ENCODE results near the gene ADAP2. TPM values are rescaled to one million over a fixed set of nuclear protein-coding genes. Genes with fewer than 3 reads are reported as not detected.

Gene ADAP2
- total RNA-seq, 1 donor from 2014 or later: 12.5 TPM

- Histone ChIP-seq H3K9me3 (no peaks in the 10 kb centered on the region), H3K36me3 (no peaks in the 10 kb centered on the region), H3K4me3 (no peak overlapping the region), H3K27me3 (no peaks in the 10 kb centered on the region), H3K4me1 (no peaks in the 10 kb centered on the region), H3K27ac (no peak overlapping the region)
- TF ChIP-seq, protein P1, sequence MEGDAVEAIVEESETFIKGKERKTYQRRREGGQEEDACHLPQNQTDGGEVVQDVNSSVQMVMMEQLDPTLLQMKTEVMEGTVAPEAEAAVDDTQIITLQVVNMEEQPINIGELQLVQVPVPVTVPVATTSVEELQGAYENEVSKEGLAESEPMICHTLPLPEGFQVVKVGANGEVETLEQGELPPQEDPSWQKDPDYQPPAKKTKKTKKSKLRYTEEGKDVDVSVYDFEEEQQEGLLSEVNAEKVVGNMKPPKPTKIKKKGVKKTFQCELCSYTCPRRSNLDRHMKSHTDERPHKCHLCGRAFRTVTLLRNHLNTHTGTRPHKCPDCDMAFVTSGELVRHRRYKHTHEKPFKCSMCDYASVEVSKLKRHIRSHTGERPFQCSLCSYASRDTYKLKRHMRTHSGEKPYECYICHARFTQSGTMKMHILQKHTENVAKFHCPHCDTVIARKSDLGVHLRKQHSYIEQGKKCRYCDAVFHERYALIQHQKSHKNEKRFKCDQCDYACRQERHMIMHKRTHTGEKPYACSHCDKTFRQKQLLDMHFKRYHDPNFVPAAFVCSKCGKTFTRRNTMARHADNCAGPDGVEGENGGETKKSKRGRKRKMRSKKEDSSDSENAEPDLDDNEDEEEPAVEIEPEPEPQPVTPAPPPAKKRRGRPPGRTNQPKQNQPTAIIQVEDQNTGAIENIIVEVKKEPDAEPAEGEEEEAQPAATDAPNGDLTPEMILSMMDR (IDR thresholded peaks at IDR 0.05): no peak
- peak; percentile 50 to 80 for DNase-seq (ENCODE audit: low spot score in 2 of 2)
- intact Hi-C loops (cut with DNase I): no loop called here
Measured at GRCh38 chr17:30950669-30951399, 29.1 kb downstream of the ADAP2 start.

DNA sequence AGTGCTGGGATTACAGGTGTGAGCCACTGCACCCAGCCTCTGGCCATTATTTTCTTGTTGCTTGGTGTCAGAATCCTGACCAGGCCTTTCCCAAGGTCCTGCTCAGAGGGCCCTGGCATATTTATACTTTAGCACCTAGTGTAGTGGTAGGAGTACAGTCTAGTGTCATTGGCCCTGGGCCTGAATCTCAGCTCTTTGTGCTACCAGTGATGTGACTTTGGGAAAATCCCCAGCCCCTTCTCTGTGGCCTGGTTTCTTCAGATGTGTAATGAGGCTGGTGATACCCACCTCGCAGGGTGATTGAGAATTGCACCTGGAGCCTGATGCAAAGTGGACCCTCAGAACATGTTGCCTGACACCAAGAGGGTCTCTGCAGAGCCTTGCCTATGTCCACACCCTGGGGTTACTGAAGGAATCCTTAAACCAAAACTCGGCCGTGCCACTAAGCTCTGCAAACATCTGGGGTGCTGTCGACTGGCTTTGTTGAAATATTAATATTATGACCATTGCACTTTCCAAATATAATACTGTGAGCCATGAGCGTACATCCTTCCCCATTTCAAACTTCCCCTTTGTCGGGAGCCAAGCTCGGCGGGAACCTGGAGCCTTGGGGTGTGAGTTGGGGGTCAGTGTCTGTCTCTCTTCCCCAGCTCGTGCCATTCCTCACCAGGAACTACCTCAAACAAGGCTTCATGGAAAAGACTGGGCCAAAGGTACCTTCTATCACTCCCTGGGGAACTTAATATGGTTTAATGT lies 31.1 kb downstream of the ADAP2 start:
- Histone ChIP-seq H3K36me3 (no peaks in the 10 kb centered on the region), H3K27ac (peak overlapping the region in 1 of 2 donors; percentile 22), H3K9me3 (no peaks in the 10 kb centered on the region), H3K27me3 (no peaks in the 10 kb centered on the region), H3K4me3 (no peak overlapping the region), H3K4me1 (no peaks in the 10 kb centered on the region)
- TF ChIP-seq, protein P1 (IDR thresholded peaks at IDR 0.05): no peak
- DNase-seq (ENCODE audit: low spot score in 2 of 2): no peak
- intact Hi-C loops (cut with DNase I): no loop called here

GRCh38 chr17:30954046-30954830 lies 32.5 kb downstream of the ADAP2 start:
- no peaks in the 10 kb centered on the region for H3K4me1 ChIP-seq
- H3K27me3 ChIP-seq: no peaks in the 10 kb centered on the region
- no peak for DNase-seq (ENCODE audit: low spot score in 2 of 2)
- no peak overlapping the region for H3K4me3 ChIP-seq
- TF ChIP-seq, protein P1 (IDR thresholded peaks at IDR 0.05): no peak
- H3K36me3 ChIP-seq: no peaks in the 10 kb centered on the region
- no peaks in the 10 kb centered on the region for H3K9me3 ChIP-seq
- intact Hi-C loops (cut with DNase I): no loop called here
- peak overlapping the region in 1 of 2 donors; percentile 24 for H3K27ac ChIP-seq

- DNase-seq (ENCODE audit: low spot score in 2 of 2): no peak
- Histone ChIP-seq H3K9me3 (no peaks in the 10 kb centered on the region), H3K27me3 (no peaks in the 10 kb centered on the region), H3K4me1 (no peaks in the 10 kb centered on the region), H3K27ac (no peak overlapping the region), H3K36me3 (no peaks in the 10 kb centered on the region), H3K4me3 (no peak overlapping the region)
- intact Hi-C loops (cut with DNase I): no loop called here
- TF ChIP-seq, protein P1 (IDR thresholded peaks at IDR 0.05): no peak
Measured at GRCh38 chr17:30956764-30957374, 35.1 kb downstream of the ADAP2 start.

DNA sequence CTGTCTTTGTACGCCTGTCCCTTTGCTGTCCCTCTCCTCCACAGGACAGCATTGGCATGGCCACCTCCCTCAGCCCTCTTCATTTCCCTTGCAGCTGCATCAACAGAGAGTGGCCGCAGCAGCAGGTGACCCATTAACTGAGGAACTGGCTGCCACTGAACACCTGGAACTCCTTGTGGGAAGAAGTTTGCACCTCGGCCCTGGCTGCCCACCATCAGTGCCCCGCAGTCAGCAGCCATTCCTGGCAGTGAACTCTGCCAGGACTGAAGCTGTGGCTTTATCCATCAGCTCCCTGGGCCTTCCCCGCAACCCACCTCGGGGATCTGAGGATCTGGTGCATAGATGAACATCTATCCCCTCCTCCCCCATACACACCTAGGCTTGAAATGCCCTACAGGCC lies 36.0 kb downstream of the ADAP2 start:
- peak in 1 of 2 donors; percentile 25 for DNase-seq (ENCODE audit: low spot score in 2 of 2)
- Histone ChIP-seq H3K27me3 (no peaks in the 10 kb centered on the region), H3K9me3 (no peaks in the 10 kb centered on the region), H3K27ac (no peak overlapping the region), H3K4me1 (no peaks in the 10 kb centered on the region), H3K36me3 (no peaks in the 10 kb centered on the region), H3K4me3 (no peak overlapping the region)
- intact Hi-C loops (cut with DNase I): no loop called here
- TF ChIP-seq, protein P1 (IDR thresholded peaks at IDR 0.05): no peak
